Sigmoid colon (tissue), 7 donors: Measurements from ENCODE around the gene ERICH6. TPM values are rescaled to one million over a fixed set of nuclear protein-coding genes. Genes with fewer than 3 reads are reported as not detected.

Source experiments
- DNase-seq: peaks from one replicate; pipeline ENCODE4 v3.0.0-alpha.2; 2019
- H3K27ac ChIP-seq, 4 donors: fragments of 200-600 bp; sonication (generic); one replicate each; pipeline ENCODE4 v1.5.1; 2016 to 2019; ENCODE audit warnings: mild to moderate bottlenecking in 1 of 4
- H3K27me3 ChIP-seq, 3 donors: fragments of 200-600 bp; sonication (generic); one replicate each; pipeline ENCODE4 v1.5.1; 2019; ENCODE audit warnings: mild to moderate bottlenecking in 1 of 3
- H3K36me3 ChIP-seq, 4 donors: fragments of 200-600 bp; sonication (generic); one replicate each; pipeline ENCODE4 v1.5.1; 2016 to 2019
- H3K4me1 ChIP-seq, 4 donors: fragments of 200-600 bp; sonication (generic); one replicate each; pipeline ENCODE4 v1.5.1; 2017 to 2019
- H3K4me3 ChIP-seq, 4 donors: fragments of 200-600 bp; sonication (generic); one replicate each; pipeline ENCODE4 v1.5.1; 2017 to 2019; ENCODE audit warnings: mild to moderate bottlenecking in 2 of 4, moderate library complexity in 1 of 4
- H3K9me3 ChIP-seq, 4 donors: fragments of 200-600 bp in 3 of 4; sonication (generic) in 3 of 4; one replicate each; pipeline versions ENCODE4 v1.5.1 to v1.6.1; 2013 to 2019
- CTCF ChIP-seq, 4 experiments: fragments of 450-650 bp in 3 of 4; fragments of 200-600 bp in 1 of 4; IDR thresholded peaks; one replicate each; pipeline ENCODE4 v1.5.1; 2016 to 2019; ENCODE audit warnings: antibody characterized with exemption in 4 of 4, mild to moderate bottlenecking in 3 of 4, moderate library complexity in 2 of 4
- EP300 ChIP-seq, 4 donors: sonication (generic); formaldehyde crosslinking; IDR thresholded peaks; one replicate each; pipeline ENCODE4 v1.6.1; 2017; ENCODE audit warnings: antibody characterized with exemption in 4 of 4
- POLR2A ChIP-seq, 2 donors: fragments of 450-650 bp; IDR thresholded peaks; one replicate each; pipeline ENCODE4 v1.6.1; 2016; ENCODE audit warnings: antibody characterized with exemption in 2 of 2, mild to moderate bottlenecking in 2 of 2, moderate library complexity in 2 of 2
- POLR2AphosphoS5 ChIP-seq, 4 donors: sonication (generic); formaldehyde crosslinking; IDR thresholded peaks; one replicate each; pipeline ENCODE4 v1.6.1; 2017; ENCODE audit warnings: antibody characterized with exemption in 4 of 4
- WGBS, 2 donors: extraction: QIAGEN DNeasy Blood & Tissue Kit; methylation state at CpG; one replicate each; pipeline ENCODE4 v1.1.7; 2013; 5-methylcytosine and 5-hydroxymethylcytosine counted together
- intact Hi-C: fragments of 100-400 bp; cut with DNase I; formaldehyde crosslinking; loops from one replicate; pipeline ENCODE4 v1.15.1; 2023
- polyA plus RNA-seq, 3 donors: library from polyadenylated mRNA; stranded (reverse); fragments of 200-250 nt; gene quantifications; one replicate each; pipeline ENCODE4 v1.2.3, GENCODE V29; 2013
- total RNA-seq, 4 donors: library from RNA; depleted of rRNA; stranded (reverse); fragments of >200 nt; gene quantifications; one replicate each; pipeline ENCODE4 v1.1.0, GENCODE V29; 2016
- donor health status: healthy with polysubstance abuse.
- donor health status: Bipolar disorder and iron deficiency.
- donor health status: healthy.

The ERICH6 gene
- total RNA-seq (not detected), polyA plus RNA-seq (not detected)

GRCh38 chr3:150703756-150704344 is at the start of gene ERICH6:
Gene ERICH6 (minus strand): TSS chr3:150703920. CDS start chr3:150703898, 22 bp downstream.
- Histone ChIP-seq H3K27ac (peak within 1 kb of the TSS; percentile 76 to 80 (median 79)), H3K36me3 (no peaks in the 10 kb centered on the region), H3K4me3 (peak within 1 kb of the TSS; percentile 55 to 61 (median 56)), H3K4me1 (peaks cover 0 to 15% (median 6%) of the 10 kb centered on the region in 4 donors), H3K9me3 (no peaks in the 10 kb centered on the region), H3K27me3 (no peaks in the 10 kb centered on the region)
- TF ChIP-seq POLR2A (IDR thresholded peaks at IDR 0.05) (peak in 1 of 2 donors; percentile 19), POLR2AphosphoS5 (IDR thresholded peaks at IDR 0.05) (peak; percentile 24 to 72 (median 68)), CTCF (IDR thresholded peaks at IDR 0.05) (peak in 2 of 4 experiments; percentile 19 to 44), EP300 (IDR thresholded peaks at IDR 0.05) (no peak)
- WGBS, 2 donors: 0% methylated on average over 35 of the region's 35 CpGs
- peak; percentile 95 for DNase-seq
- intact Hi-C loops: loop anchor here (2.0 to 5.0 kb wide), 2 partner anchors 101 to 157 kb away; partner anchors contain the start of genes EIF2A, SELENOT and SERP1

GRCh38 chr3:150751781-150752263 is 48.1 kb upstream of the ERICH6 start:
- WGBS, 2 donors: 13 to 72% methylated on average over 2 of the region's 2 CpGs
- no peak for DNase-seq
- intact Hi-C loops: no loop called here
- TF ChIP-seq POLR2A (IDR thresholded peaks at IDR 0.05) (no peak), POLR2AphosphoS5 (IDR thresholded peaks at IDR 0.05) (no peak), EP300 (IDR thresholded peaks at IDR 0.05) (no peak), CTCF (IDR thresholded peaks at IDR 0.05) (no peak)
- Histone ChIP-seq H3K4me1 (peaks cover 0 to 50% (median 36%) of the 10 kb centered on the region in 4 donors), H3K27ac (no peak overlapping the region), H3K36me3 (no peaks in the 10 kb centered on the region), H3K4me3 (no peak overlapping the region), H3K27me3 (no peaks in the 10 kb centered on the region), H3K9me3 (no peaks in the 10 kb centered on the region)

- no peak overlapping the region for H3K4me3 ChIP-seq
- no peaks in the 10 kb centered on the region for H3K36me3 ChIP-seq
- H3K4me1 ChIP-seq: peaks cover 0 to 58% (median 43%) of the 10 kb centered on the region in 4 donors
- H3K27me3 ChIP-seq: no peaks in the 10 kb centered on the region
- intact Hi-C loops: no loop called here
- no peak overlapping the region for H3K27ac ChIP-seq
- 29 to 73% methylated on average over 6 of the region's 6 CpGs for WGBS, 2 donors
- no peaks in the 10 kb centered on the region for H3K9me3 ChIP-seq
- TF ChIP-seq EP300 (IDR thresholded peaks at IDR 0.05) (no peak), POLR2AphosphoS5 (IDR thresholded peaks at IDR 0.05) (no peak), POLR2A (IDR thresholded peaks at IDR 0.05) (no peak), CTCF (IDR thresholded peaks at IDR 0.05) (no peak)
- no peak for DNase-seq
Measured at GRCh38 chr3:150749255-150749654, 45.5 kb upstream of the ERICH6 start.

- Histone ChIP-seq H3K36me3 (no peaks in the 10 kb centered on the region), H3K9me3 (no peaks in the 10 kb centered on the region), H3K27ac (no peak overlapping the region), H3K4me3 (no peak overlapping the region), H3K27me3 (no peaks in the 10 kb centered on the region), H3K4me1 (peaks cover 0 to 62% (median 46%) of the 10 kb centered on the region in 4 donors)
- DNase-seq: no peak
- WGBS, 2 donors: 29 to 47% methylated on average over 1 of the region's 1 CpG
- TF ChIP-seq POLR2A (IDR thresholded peaks at IDR 0.05) (no peak), EP300 (IDR thresholded peaks at IDR 0.05) (no peak), CTCF (IDR thresholded peaks at IDR 0.05) (no peak), POLR2AphosphoS5 (IDR thresholded peaks at IDR 0.05) (no peak)
- intact Hi-C loops: no loop called here
Measured at GRCh38 chr3:150748684-150749047, 44.9 kb upstream of the ERICH6 start.
